GM21786 (cell line): Measurements from ENCODE around the gene CCDC71L.

Experiments
- ATAC-seq: cut with Tn5 transposase; IDR thresholded peaks from one replicate; pipeline ENCODE4 v1.9.1; 2021; ENCODE audit not compliant: unreplicated experiment

CCDC71L gene

DNA sequence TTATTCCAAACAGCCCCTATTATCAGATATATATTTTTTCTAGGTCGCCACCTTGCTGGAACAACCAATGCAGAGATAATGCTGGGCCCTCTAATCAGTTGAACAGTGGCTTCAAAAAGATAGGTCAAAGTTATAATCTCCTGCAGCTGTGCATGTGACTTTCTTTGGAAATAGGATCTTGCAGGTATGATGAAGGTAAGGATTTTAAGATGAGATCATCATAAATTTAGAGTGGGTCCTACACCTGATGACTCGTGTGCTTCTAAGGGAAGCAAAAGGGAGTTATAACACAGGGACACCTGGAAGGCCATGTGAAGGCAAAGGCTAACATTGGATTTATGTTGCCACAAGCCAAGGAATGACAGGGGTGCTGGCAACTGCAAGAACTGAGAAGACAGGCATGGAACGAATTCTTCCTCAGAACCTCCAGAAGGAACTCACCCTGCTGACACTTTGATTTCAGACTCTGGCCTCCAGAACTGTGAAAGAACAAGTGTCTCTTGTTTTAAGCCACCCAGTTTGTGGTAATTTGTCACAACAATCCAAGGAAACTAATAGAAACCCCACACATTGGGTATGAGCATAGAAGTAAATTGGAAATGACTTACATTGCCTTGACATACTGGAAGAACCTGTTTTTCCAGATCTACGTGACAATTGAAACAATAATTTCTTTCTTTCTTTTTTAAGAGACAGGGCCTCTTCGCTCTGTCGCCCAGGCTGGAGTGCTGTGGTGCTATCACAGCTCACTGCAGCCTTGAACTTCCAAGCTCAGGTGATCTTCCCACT, 34.4 kb downstream of the CCDC71L start:
- no peak for ATAC-seq

DNA sequence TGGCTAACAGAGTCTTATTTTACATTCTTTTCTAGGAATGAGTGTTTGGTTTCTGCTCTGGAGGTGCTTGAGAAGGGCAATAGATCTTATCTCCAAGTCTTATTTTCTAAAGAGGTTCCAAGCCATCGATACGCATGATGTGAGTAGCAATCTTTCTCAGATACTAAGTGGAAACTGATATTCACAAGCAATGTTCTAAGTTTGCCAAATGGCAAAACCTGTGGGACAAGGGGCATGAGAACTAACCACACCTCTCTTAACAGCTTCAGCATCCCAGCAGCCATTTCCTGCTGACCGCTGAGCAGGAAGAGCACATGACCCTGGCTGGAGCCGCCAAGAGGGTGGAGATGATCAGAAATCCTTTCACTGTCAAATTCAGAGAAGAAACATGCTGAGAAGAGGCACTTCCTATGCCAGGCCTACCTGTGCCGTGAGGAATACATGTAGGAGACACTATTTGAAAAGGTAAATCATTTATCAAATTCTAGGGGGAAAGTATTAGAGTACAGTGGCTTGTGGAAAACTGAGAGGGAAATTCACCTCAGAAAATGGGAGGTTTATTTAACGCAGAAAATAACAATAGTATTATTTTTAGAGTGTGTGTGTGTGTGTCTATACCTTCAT, 35.2 kb downstream of the CCDC71L start:
- no peak for ATAC-seq

DNA sequence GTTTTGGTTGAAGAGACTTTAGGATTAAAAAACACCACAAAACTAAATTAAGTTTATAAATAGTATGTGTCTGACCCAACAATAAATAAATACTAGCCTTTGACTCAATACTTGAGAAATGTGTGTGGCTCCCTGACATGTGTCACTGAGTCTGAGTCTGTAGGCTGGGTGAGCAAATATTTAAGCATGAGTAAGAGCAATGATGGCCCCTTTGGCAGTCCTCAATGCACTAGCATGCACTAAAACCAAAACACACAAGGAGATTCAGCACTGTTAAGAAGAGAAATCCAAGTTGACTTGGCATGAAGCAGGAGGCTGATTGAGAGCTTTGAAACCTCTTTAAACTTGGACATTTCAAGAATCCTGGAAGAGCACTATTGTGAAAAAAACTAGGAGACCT, 37.1 kb downstream of the CCDC71L start:
- ATAC-seq, result no peak

DNA sequence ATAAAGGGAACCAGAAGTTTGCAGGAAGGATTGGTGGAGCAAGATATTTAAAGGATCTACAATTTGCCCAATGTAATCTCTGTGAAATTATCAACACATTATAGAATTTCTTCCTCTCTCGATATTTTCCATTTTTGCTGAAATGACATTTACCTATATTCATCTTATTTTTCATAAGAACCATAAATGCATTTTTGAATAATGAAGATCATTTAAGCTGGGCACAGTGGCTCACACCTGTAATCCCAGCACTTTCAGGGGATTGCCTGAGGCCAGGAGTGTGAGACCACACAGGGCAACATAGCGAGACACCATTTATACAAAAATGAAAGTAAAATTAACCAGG, 37.7 kb downstream of the CCDC71L start:
- no peak for ATAC-seq

DNA sequence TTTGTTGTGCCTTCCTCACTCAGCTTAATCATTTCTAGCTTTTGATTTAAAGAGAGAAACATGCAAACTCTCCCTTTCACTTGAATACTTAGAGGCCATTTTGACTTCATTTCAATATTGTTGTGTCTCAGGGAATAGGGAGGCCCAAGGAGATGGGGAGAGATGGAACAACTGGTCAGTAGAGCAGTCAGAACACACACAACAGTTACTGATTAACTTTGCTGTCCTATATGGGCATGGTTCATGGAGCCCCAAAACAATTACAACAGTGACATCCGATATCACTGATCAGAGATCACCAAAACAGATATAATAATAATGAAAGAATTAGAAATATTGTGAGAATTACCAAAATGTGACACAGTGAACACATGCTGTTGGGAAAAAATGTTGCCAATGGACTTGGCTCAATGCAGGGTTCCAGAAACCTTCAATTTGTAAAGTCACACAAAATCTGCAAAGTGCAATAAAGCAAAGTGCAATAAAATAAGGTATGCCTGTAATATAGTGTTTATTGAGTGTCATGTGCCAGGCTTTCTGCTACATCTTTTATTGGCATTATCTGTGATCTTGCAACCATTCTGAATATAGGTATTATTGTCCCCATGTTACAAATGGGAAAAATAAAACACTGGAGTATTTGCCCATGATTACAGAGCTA, 38.2 kb downstream of the CCDC71L start:
- no peak for ATAC-seq

DNA sequence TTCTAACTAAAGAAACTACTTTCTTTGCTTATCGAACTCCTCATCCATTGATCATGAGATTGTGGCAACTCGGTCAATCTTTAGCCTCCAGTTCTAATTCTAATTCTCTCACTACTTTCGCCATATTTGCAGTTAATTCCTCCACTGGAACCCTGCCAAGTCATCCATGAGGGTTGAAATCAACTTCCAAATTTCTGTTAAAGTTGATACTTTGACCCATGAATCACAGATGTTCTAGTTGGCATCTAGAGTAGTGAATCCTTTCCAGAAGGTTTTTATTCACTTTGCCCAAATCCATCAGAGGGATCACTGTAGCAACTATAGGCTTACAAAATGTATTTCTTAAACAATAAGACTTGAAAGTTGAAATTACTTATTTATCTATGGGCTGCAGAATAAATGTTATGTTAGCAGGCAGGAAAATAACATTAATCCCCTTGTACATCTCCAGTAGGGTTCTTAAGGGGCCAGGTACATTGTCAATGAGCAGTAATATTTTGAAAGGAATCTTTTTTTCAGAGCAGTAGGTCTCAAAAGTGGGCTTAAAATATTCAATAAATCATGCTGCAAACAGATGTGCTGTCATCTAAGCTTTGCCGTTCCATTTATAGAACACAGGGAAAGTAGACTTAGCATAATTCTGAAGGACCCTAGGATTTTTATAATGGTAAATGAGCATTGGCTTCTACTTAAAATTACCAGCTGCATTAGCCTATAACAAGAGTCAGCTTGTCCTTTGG, 39.4 kb downstream of the CCDC71L start:
- no peak for ATAC-seq

DNA sequence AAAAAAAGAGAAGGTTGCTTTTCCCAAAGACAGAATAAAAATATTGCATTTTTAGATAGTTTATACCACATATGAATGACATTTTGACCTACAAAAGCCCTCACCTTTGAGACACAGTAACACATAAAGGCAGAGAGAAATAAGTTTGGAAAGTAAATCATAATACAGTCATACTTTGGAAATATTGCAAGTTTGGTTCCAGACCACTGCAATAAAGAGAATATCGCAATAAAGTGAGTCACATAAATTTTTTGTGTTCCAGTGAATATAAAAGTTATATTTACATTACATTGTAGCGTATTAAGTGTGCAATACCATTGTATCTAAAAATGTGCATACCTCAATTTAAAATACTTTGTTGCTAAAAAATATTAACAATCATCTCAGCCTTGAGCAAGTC, 40.3 kb downstream of the CCDC71L start:
- ATAC-seq, result no peak

DNA sequence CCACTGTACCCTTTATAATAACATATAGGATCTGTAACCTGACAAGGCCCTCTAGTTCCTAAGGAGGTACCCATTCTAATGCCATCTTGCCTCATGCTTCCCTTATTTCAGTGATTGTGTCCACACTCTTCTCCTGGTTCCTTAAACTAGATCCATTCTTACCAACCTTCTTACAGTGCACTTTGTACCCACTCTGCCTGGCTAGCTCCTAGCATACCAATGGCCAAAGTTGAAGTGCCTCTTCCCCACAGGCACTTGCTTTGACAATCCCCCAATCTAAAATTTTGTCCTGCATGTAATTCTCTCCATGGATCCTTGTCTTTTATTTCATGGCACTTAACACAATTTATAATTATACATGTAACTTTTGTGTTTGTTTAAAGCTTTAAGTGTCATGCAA, 40.9 kb downstream of the CCDC71L start:
- no peak for ATAC-seq

DNA sequence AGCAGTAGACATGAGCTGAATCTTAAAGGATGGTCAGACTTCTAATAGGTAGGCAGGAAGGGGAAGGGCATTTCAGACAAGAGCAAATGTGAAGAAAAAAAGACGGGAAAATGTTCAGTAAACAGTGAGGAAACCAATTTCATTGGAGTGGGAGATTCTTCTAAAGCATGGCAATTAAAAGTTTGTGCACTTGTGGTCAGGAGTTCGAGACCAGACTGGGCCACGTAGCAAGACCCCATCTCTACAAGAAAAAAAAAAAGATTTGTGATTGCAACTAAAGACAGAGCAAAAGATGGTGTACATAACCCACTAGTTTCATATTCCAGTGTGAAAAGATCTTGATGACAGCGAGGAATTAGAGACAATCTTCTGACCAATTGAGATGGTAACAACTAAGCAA, 41.7 kb downstream of the CCDC71L start:
- no peak for ATAC-seq

DNA sequence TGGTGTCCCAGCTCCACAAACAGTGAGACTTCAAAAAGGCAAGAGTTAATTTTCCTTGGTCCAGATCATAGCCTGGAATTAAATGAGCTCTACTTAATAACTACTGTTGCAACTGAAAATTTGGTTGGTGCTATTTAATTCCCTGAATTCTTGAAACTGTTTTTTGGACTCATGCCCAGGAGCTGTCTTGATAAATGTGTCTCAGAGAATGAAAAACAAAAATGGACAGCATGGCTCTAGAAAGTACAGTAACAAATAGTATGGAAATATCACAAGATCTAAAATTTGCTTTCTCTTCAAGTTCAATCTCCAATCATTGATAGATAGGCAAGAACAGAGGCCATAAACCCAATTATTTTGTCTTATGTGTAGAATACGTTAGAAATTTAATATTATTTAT, 42.5 kb downstream of the CCDC71L start:
- no peak for ATAC-seq

DNA sequence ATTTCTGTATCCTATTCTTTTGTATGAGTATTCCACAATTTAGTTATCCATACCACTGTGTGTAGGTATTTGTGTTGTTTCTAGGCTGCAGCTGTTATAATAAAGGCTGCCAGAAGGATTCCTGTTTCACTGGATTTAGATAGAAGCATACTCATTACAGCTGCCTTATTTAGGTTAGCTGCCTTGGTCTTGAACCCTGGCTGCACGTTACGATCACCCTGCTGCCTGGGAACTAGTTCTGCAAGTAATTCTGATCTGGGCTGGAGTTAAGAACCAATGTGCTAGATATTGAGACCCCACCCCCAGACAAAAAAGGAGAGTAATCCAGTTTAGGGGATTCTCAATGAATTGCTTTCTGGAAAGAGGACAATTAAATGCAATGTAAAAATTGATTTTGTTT, 43.1 kb downstream of the CCDC71L start:
- no peak for ATAC-seq

DNA sequence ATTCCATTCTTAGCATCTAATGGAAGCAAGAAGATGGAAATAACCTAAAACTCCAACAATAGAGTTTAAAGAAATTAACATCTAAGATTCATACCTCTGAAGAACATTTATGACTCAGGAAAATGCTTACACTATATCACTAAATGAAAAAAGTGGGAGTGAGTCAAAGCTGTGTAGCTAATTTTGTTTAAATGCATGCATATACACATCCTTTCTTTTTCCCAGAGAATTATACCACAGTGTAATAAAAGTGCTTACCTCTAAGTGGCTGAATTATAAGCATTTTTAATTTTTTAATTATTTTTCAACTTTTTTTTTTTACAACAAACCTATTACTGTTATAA, 44.3 kb downstream of the CCDC71L start:
- no peak for ATAC-seq

DNA sequence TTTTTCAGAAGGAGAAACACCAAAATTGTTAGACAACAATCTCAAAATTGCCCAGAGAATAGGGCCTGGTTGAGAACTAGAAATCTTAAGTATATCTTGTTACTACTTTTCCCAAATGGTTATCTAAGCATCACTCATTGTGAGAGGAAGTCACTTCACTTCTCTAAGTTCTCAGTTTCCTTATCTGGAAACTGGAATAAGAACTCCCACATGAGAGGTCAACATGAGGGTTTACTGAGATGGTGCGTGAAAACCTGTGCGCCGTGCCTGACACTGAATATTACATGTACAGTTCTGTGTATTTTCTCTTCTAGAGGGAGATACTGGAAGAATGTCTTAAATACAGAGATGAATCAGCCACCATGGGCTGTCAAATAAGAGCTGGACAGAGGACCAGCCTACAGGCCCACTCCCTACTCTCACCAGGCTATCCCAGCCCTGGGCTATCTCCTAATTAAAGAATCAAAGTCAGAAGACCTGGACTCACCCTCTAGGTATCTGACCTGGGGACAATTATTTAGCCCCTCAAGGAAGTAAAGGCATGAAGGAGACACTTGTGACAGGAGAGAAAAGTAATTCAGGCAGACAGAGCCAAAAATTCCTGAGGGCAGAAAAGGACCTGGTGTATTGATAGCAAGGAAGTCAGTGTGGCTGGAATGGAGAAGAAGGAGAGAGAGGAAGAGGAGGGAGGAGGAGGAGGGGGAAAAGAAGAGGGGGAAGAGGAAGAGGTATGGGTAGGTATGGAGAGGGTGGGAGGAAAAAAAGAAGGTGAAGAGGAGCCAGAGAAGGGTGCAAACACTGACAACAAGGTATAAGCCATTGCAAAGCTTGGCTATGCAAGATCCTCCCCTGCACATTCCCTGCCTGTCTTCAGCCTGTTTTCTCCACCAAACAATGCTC, 44.9 kb downstream of the CCDC71L start:
- no peak for ATAC-seq

DNA sequence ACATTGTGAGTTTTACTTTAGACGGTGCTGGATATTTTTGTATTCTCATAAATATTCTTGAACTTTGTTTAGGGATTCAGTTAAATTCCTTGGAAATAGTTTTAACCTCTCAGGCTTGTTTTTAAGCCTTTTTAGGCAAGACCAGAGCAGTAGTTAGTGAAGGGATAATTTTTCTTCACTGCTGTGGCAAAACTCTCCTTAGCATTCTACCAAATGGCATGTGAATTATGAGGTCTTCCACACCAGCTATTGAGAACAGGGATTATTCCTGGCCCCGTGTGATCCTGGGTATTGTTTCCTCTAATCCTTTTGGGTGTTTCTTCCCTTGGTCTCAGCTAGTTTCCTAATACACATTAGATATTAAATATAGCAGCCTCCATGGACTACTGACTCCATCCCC, 46.2 kb downstream of the CCDC71L start:
- no peak for ATAC-seq

DNA sequence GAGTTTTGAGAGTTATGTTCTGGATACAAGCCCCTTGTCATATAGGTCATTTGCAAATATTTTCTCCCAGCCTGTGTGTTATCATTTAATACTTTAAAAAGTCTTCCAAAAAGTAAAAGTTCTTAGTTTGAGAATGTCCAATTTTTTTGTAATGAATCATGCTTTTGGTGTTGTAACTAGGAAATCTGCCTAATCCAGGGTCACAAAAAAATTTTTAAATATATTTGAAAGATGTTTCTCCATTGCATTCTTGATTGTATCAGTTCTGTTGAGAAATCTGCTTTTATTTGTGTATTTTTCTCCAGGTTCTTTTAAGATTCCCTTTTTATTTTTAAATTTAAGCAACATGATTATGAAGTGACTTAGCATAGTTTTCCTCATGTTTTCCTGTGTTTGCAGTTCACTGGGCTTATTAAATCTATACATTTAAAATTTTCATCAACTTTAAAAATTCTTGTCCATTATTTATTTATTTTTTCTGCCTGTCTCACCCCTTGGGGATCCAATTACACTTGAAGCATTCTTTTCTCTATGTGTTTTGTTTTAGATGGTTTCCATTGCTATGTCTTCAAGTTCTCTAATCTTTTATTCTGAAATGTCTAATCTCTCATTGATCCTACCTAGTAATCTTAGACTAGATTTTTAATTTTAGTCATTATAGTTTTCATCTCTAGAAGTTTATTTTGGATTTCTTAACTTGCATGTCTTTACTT, 47.0 kb downstream of the CCDC71L start:
- no peak for ATAC-seq

DNA sequence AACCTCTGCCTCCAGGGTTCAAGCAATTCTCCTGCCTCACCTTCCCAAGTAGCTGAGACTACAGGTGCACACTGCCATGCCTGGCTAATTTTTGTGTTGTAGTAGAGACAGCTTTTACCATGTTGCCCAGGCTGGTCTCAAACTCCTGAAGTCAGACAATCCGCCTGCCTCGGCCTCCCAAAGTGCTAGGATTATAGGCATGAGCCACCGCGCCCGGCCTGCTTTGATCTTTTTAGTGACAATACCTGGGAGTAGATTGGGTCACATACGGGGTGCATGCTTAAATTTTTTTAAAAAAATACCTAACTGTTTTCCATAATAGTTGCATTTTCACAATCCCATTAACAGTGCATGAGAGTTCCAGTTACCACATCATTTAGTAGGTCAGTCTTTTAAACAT, 47.7 kb downstream of the CCDC71L start:
- no peak for ATAC-seq

DNA sequence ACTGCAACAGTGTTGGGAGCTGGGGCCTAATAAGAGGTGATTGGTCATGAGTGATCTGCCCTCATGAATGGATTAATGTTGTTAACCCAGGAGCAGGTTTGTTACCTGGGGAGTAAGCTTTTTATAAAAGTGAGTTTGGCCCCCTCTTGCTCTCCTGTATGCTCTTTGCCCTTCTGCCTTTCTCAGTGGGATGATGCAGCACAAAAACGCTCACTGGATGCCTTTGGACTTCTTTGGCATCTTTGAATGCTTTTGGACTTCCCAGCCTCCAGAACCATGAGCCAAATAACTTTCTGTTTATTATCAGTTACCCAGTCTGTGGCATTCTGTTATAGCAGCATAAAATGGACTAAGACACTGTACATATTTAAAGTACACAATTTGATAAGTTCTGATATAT, 48.5 kb downstream of the CCDC71L start:
- ATAC-seq, result no peak

DNA sequence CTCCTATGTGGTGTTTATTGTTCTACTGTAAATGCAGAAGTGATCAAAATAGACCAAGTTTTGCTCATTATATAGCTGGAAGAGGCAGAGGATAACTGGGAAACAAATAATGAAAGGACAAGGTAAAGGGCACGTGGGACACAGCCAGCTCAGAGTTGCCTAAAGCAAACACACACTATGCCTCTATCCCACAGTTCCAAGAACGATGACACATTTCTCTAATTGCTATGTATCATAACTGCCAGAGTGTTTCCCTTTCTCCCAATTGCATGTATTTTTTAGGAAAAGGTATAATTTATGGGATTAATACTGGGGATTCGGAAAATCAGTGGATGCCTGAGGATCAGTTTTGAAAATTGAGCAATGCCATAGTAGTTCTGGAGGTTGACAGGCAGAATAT, 49.0 kb downstream of the CCDC71L start:
- no peak for ATAC-seq

DNA sequence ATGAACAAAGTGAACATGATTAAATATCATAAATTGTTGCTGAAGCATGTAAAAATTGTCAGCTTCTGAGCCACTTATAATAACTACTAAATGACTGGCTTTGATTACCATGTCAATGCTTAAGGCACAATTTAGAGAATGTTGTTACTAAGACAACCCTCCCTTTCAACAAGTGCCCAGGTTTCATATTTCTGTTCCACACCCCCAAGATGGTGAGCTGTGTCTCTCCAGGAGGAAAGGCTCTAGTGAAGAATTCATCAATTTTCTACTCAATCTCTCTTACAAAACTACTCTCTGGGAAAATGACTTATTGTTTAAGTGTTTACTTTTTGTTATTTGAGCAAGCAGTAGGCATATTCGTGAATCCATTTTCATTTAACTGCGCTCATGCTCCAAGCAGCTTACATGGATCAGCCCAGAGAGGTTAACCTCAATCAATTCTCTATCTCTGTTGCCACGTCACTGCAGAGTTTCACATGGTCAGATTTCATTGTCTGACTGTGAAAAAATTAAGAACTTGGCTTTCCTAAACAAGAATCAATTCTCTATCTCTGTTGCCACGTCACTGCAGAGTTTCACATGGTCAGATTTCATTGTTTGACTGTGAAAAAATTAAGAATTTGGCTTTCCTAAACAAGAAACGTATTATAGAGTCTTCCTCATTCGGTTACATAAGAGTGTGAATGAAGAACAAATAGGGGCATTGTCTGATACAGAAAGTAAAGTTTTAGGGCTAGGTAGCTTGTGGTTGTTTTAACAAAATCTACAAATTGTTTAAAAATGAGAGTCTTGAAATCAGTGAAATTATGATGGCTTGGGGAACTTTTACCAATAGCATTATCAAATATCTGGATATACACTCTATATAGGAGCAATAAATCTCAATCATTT, 49.7 kb downstream of the CCDC71L start:
- no peak for ATAC-seq
